NCI-H1930 (cell line): ENCODE results near the gene ITGB6.

Experiments used
- DNase-seq, 2 experiments: peaks; one replicate each; lab custom pipeline; 2025; lab: John Stamatoyannopoulos, UW

The ITGB6 gene

GRCh38 chr2:160221391-160222276 is 21.6 kb upstream of the ITGB6 start:
- DNase-seq: no peak

- no peak for DNase-seq
Measured at GRCh38 chr2:160220545-160221009, 20.5 kb upstream of the ITGB6 start.

- no peak for DNase-seq
Measured at GRCh38 chr2:160220026-160220425, 20.0 kb upstream of the ITGB6 start.

GRCh38 chr2:160214461-160215445 is 14.7 kb upstream of the ITGB6 start:
- DNase-seq: no peak

GRCh38 chr2:160213511-160213910 is 13.4 kb upstream of the ITGB6 start:
- DNase-seq: no peak

GRCh38 chr2:160210599-160211138 is 10.6 kb upstream of the ITGB6 start:
- DNase-seq: peak in 1 of 2 experiments; percentile 27

GRCh38 chr2:160209516-160209856 is 9.4 kb upstream of the ITGB6 start:
- no peak for DNase-seq

- no peak for DNase-seq
Measured at GRCh38 chr2:160208655-160209515, 8.8 kb upstream of the ITGB6 start.

GRCh38 chr2:160207804-160208654 is 8.0 kb upstream of the ITGB6 start:
- DNase-seq: no peak

GRCh38 chr2:160207271-160207670 is 7.2 kb upstream of the ITGB6 start:
- DNase-seq: no peak

GRCh38 chr2:160206436-160206835 is 6.4 kb upstream of the ITGB6 start:
- DNase-seq: no peak

GRCh38 chr2:160205505-160205904 is 5.4 kb upstream of the ITGB6 start:
- DNase-seq: no peak

GRCh38 chr2:160203422-160203821 is 3.4 kb upstream of the ITGB6 start:
- no peak for DNase-seq

- no peak for DNase-seq
Measured at GRCh38 chr2:160203007-160203406, 2.9 kb upstream of the ITGB6 start.

GRCh38 chr2:160201849-160202539 is 1.9 kb upstream of the ITGB6 start:
- DNase-seq: no peak

- DNase-seq: no peak
Measured at GRCh38 chr2:160200921-160201320, 849 bp upstream of the ITGB6 start.

- no peak for DNase-seq
Measured at GRCh38 chr2:160199053-160199452, 1.0 kb downstream of the ITGB6 start.

GRCh38 chr2:160197587-160197986 is 2.5 kb downstream of the ITGB6 start:
- no peak for DNase-seq

- no peak for DNase-seq
Measured at GRCh38 chr2:160194946-160195345, 5.1 kb downstream of the ITGB6 start.

GRCh38 chr2:160194351-160194750 is 5.7 kb downstream of the ITGB6 start:
- no peak for DNase-seq
